C4-2B (cell line): ENCODE data around the gene CDC23.
"Not testable (repeated sequence)": the region's sequence is repeated elsewhere in the genome, so short reads cannot be mapped to it uniquely, and the experiment has no call there.

Experiments
- H3K27ac ChIP-seq: fragments of 450-650 bp; 2 replicates; pipeline ENCODE4 v1.5.1; 2017
- ZFX ChIP-seq: fragments of 450-650 bp; IDR thresholded peaks from 2 replicates; pipeline ENCODE4 v1.6.1; 2017
- TF ChIP-seq, protein P1 (sequence below): fragments of 450-650 bp; conservative IDR thresholded peaks from 2 replicates; pipeline ENCODE4 v1.5.1; 2017; ENCODE audit warnings: mild to moderate bottlenecking

CDC23 gene

DNA sequence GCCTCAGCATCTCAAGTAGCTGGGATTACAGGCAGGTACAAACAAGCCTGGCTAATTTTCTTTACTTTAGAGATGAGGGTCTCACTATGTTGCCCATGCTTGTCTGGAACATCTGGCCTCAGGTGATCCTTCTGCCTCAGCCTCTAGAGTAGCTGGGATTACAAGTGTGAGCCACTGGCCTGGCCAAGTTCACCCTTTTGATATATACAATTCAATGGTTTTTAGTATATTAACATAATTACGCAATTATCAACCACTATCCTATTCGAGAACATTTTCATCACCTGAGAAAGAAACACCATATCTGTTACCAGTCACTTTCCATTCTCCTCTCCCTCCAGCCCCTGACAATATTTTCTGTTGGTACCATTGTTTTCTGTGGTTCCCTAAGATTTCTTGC lies 3.7 kb upstream of the CDC23 start:
- TF ChIP-seq, protein P1, sequence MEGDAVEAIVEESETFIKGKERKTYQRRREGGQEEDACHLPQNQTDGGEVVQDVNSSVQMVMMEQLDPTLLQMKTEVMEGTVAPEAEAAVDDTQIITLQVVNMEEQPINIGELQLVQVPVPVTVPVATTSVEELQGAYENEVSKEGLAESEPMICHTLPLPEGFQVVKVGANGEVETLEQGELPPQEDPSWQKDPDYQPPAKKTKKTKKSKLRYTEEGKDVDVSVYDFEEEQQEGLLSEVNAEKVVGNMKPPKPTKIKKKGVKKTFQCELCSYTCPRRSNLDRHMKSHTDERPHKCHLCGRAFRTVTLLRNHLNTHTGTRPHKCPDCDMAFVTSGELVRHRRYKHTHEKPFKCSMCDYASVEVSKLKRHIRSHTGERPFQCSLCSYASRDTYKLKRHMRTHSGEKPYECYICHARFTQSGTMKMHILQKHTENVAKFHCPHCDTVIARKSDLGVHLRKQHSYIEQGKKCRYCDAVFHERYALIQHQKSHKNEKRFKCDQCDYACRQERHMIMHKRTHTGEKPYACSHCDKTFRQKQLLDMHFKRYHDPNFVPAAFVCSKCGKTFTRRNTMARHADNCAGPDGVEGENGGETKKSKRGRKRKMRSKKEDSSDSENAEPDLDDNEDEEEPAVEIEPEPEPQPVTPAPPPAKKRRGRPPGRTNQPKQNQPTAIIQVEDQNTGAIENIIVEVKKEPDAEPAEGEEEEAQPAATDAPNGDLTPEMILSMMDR = no peak
- TF ChIP-seq ZFX = no peak
- H3K27ac ChIP-seq = no peak overlapping the region

DNA sequence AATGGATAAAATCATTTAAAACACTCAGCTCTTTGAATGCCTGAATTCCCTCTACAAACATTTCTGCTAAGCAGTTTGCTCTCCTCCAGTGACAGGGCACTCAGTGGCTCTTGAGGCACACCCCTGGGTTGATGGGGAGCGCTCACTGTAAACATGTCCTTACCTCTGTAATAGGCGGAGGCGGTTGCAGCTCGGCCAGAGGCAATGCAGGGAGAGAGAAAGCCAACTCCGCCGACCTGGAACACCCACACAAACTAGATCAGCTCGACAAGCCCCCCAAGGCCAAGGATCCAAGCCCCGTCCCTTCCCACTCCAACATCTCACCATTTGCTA lies 329 bp downstream of the CDC23 start:
- TF ChIP-seq, protein P1 = no peak
- TF ChIP-seq ZFX = no peak
- peak overlapping the region; percentile 74 for H3K27ac ChIP-seq

DNA sequence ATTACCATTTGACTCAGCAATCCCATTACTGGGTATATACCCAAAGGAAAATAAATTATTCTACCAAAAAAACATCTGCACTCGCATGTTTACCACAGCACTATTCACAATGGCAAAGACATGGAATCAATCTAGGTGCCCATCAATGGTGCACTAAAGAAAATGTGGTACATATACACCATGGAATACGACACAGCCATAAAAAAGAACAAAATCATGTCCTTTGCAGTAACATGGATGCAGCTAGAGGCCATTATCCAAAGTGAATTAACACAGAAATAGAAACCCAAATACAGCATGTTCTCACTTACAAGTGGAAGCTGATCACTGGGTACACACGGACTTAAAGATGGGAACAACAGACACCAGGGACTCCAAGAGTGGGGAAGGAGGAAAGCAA lies 2.1 kb downstream of the CDC23 start:
- TF ChIP-seq, protein P1 = no peak
- no peak for TF ChIP-seq ZFX

DNA sequence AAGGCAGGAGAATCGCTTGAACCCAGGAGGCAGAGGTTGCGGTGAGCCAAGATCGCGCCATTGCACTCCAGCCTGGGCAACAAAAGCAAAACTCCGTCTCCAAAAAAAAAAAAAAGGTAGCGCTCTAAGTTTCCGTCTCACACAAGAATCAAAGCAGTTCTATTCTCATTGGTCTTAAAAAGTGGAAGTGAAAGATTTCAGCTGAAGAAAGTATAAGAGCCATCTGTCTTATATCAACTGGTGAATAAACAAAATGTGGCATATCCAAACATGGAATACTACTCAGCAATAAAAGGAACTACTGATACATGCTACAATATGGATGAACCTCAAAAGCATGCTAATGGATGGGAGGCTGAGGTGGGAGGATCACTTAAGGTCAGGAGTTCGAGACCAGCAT lies 19.3 kb downstream of the CDC23 start:
- H3K27ac ChIP-seq = not testable (repeated sequence)

More for the DNA sequence above, 2.1 kb downstream of the CDC23 start:
- no peak overlapping the region for H3K27ac ChIP-seq

DNA sequence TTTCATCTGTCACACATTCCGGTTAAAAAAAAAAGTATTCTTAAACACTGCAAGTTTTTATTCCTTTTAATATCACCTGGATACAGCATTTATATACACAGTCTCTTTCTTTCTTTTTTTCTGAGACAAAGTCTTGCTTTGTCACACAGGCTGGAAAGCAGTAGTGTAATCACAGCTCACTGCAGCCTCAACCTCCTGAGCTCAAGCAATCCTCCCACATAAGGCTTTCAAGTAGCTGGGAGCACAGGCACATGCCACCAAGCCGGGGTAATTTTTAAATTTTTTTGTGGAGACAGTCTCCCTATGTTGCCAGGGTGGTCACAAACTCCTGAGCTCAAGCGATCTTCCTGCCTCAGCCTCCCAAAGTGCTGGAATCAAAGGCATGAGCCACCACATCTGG lies 20.3 kb downstream of the CDC23 start:
- TF ChIP-seq ZFX = no peak
- no peak overlapping the region for H3K27ac ChIP-seq

DNA sequence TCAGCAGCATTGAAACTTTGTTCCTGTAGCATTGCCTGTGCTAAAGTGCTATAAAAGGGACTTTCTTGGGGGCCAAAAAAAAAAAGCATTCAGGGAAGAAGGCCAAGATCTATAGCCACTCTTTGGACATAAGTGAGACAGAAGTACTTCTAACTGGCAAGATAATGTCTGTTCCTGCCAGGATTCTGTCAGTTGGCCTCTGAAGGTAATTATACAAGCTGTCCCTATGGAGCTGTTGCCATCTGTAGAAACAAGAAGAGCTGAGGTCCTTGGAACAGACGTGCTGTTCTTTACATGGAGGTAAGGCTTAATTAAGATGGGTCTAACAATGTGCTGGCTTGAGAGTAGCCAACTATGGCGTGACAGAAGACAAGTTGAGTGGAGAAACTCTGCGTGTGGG lies 24.5 kb downstream of the CDC23 start:
- H3K27ac ChIP-seq = no peak overlapping the region
- TF ChIP-seq, protein P1 = no peak
- TF ChIP-seq ZFX = no peak

DNA sequence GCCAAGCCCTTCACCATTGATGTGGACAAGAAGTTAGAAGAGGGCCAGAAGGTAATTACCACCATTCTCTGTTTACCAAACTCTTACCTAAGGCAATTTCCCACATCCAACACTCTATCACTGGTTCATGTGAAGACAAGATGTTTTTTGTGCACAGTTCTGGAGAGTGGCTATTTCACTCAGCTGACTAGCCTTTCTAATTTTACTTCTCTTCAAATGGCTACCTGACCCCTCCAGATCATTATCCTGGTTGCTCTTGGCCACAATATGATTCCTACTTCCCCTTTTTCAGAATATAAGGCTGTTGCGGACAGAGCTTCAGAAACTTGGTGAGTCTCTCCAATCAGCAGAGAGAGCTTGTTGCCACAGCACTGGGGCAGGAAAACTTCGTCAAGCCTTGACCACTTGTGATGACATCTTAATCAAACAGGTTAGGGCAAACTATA lies 27.1 kb downstream of the CDC23 start:
- TF ChIP-seq, protein P1 = no peak
- no peak for TF ChIP-seq ZFX
- no peak overlapping the region for H3K27ac ChIP-seq

DNA sequence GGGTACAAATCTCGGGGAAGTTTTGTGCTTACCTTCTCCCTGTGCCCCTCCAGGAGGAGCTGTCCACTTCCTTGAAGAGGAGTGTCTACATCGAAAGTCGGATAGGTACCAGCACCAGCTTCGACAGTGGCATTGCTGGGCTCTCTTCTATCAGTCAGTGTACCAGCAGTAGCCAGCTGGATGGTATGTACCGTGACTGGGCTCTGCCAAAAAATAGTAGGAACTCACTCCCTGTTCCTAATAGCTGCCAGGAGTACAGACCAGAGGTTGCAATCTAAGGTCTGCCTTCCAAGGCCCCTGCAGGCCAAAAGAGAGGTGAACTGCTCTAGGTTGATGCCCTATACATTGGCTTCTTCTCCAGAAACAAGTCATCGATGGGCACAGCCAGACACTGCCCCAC lies 30.3 kb downstream of the CDC23 start:
- TF ChIP-seq, protein P1 = no peak
- no peak for TF ChIP-seq ZFX
- H3K27ac ChIP-seq = no peak overlapping the region

DNA sequence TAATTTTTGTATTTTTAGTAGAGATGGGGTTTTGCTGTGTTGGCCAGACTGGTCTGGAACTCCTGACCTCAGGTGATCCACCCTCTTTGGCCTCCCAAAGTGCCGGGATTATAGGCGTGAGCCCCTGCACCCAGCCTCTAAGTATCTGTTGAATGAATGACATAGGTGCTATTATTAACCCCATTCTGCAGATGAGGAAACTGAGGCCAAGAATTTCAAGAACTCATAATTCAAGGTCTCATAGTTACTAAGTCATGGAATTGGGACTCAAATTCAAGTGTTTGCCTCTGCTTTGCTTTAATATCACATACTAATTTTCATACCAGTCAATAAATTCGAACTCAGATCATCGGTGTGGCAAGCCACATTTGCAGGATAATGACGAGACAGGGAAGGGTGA lies 32.3 kb downstream of the CDC23 start:
- H3K27ac ChIP-seq = peak overlapping the region; percentile 12; the same call in 1 of the 2 replicates

More for the DNA sequence above, 32.3 kb downstream of the CDC23 start:
- no peak for TF ChIP-seq ZFX
- TF ChIP-seq, protein P1 = no peak
